Activated T-cell treated with anti-CD3 and anti-CD28 coated beads, Interleukin-2, amount 50 U/mL, for 72 hours (primary cell): Measurements from ENCODE around the gene TMEM266. TPM values are rescaled to one million over a fixed set of nuclear protein-coding genes. Genes with fewer than 3 reads are reported as not detected.
A peak's percentile ranks its signal among the peaks of the same experiment; 100 is the strongest.

Experiments used
- ATAC-seq, 2 donors: fragments of 150-1000 bp; cut with Tn5 transposase; replicated peaks in 1 of 2; 2 replicates each; pipeline ENCODE4 v1.10.0; 2021; ENCODE audit warnings: moderate library complexity in 2 of 2, mild to moderate bottlenecking in 1 of 2
- DNase-seq, 2 donors: peaks; one replicate each; pipeline ENCODE4 v3.0.0; 2021 to 2022; ENCODE audit warnings: mixed read lengths in 1 of 2
- H3K27ac Mint-ChIP-seq: one replicate; pipeline ENCODE4 v1.8.0; 2022; ENCODE audit warnings: mild to moderate bottlenecking, moderate library complexity, mixed read lengths
- H3K27me3 Mint-ChIP-seq: one replicate; pipeline ENCODE4 v1.8.0; 2022; ENCODE audit warnings: low read depth, mixed read lengths
- H3K36me3 Mint-ChIP-seq, 2 donors: one replicate each; pipeline ENCODE4 v1.8.0; 2022; ENCODE audit warnings: mixed read lengths in 2 of 2, mild to moderate bottlenecking in 1 of 2; ENCODE audit not compliant: insufficient read depth in 2 of 2
- H3K4me1 Mint-ChIP-seq: one replicate; pipeline ENCODE4 v1.8.0; 2022; ENCODE audit warnings: low read depth, mixed read lengths
- H3K4me3 Mint-ChIP-seq, 2 donors: one replicate each; pipeline ENCODE4 v1.8.0; 2022; ENCODE audit warnings: mild to moderate bottlenecking in 2 of 2, mixed read lengths in 2 of 2, moderate library complexity in 2 of 2
- H3K9me3 Mint-ChIP-seq, 2 donors: one replicate each; pipeline ENCODE4 v1.8.0; 2022; ENCODE audit warnings: mixed read lengths in 2 of 2
- total RNA-seq, 2 donors: library from RNA; stranded (reverse); gene quantifications; one replicate each; pipeline ENCODE4 v1.2.3, GENCODE V29; 2022

The TMEM266 gene
- total RNA-seq, 2 donors from 2014 or later: not detected

GRCh38 chr15:76190751-76191538, 131.2 kb downstream of the TMEM266 start:
- ATAC-seq (peak; percentile 87 to 92), DNase-seq (peak; percentile 80 to 81)
- no peaks in the 10 kb centered on the region for H3K9me3 Mint-ChIP-seq
- peaks cover 0 to 2% of the 10 kb centered on the region in 2 donors for H3K36me3 Mint-ChIP-seq
- peak overlapping the region; percentile 25 to 29 for H3K4me3 Mint-ChIP-seq
- H3K27ac Mint-ChIP-seq: no peak overlapping the region
- H3K27me3 Mint-ChIP-seq: peaks cover 59% of the 10 kb centered on the region
- H3K4me1 Mint-ChIP-seq: peaks cover 16% of the 10 kb centered on the region

GRCh38 chr15:76191539-76192244, 131.9 kb downstream of the TMEM266 start:
- no peak for DNase-seq
- no peak for ATAC-seq

GRCh38 chr15:76192715-76193114, 132.9 kb downstream of the TMEM266 start:
- Mint-ChIP-seq H3K4me3 (no peak overlapping the region), H3K9me3 (no peaks in the 10 kb centered on the region), H3K27me3 (peaks cover 44% of the 10 kb centered on the region), H3K36me3 (peaks cover 0 to 2% of the 10 kb centered on the region in 2 donors), H3K27ac (no peak overlapping the region), H3K4me1 (peaks cover 16% of the 10 kb centered on the region)
- DNase-seq: no peak
- ATAC-seq: no peak

More at GRCh38 chr15:76191539-76192244, 131.9 kb downstream of the TMEM266 start:
- H3K36me3 Mint-ChIP-seq: peaks cover 0 to 2% of the 10 kb centered on the region in 2 donors
- peaks cover 53% of the 10 kb centered on the region for H3K27me3 Mint-ChIP-seq
- peaks cover 16% of the 10 kb centered on the region for H3K4me1 Mint-ChIP-seq
- H3K27ac Mint-ChIP-seq: no peak overlapping the region
- H3K4me3 Mint-ChIP-seq: no peak overlapping the region
- no peaks in the 10 kb centered on the region for H3K9me3 Mint-ChIP-seq

- Mint-ChIP-seq H3K4me1 (peaks cover 16% of the 10 kb centered on the region), H3K27me3 (peaks cover 32% of the 10 kb centered on the region), H3K27ac (no peak overlapping the region), H3K36me3 (no peaks in the 10 kb centered on the region), H3K4me3 (no peak overlapping the region), H3K9me3 (no peaks in the 10 kb centered on the region)
- DNase-seq (no peak), ATAC-seq (no peak)
Measured at GRCh38 chr15:76193934-76194333, 134.1 kb downstream of the TMEM266 start.

- no peak overlapping the region for H3K4me3 Mint-ChIP-seq
- no peaks in the 10 kb centered on the region for H3K36me3 Mint-ChIP-seq
Measured at GRCh38 chr15:76195506-76196268, 135.9 kb downstream of the TMEM266 start.

GRCh38 chr15:76196269-76197231, 136.8 kb downstream of the TMEM266 start:
- H3K27ac Mint-ChIP-seq: no peak overlapping the region
- DNase-seq (no peak), ATAC-seq (no peak)
- H3K36me3 Mint-ChIP-seq: no peaks in the 10 kb centered on the region
- H3K4me3 Mint-ChIP-seq: no peak overlapping the region
- H3K9me3 Mint-ChIP-seq: no peaks in the 10 kb centered on the region
- H3K4me1 Mint-ChIP-seq: no peaks in the 10 kb centered on the region
- H3K27me3 Mint-ChIP-seq: peaks cover 10% of the 10 kb centered on the region

More at GRCh38 chr15:76195506-76196268, 135.9 kb downstream of the TMEM266 start:
- Mint-ChIP-seq H3K27ac (peak overlapping the region; percentile 12), H3K9me3 (no peaks in the 10 kb centered on the region), H3K27me3 (peaks cover 14% of the 10 kb centered on the region), H3K4me1 (peaks cover 8% of the 10 kb centered on the region)
- DNase-seq (no peak), ATAC-seq (no peak)

GRCh38 chr15:76197703-76198455, 138.1 kb downstream of the TMEM266 start:
- H3K4me3 Mint-ChIP-seq: no peak overlapping the region
- ATAC-seq (peak; percentile 14 to 25), DNase-seq (peak in 1 of 2 donors; percentile 8)

GRCh38 chr15:76198456-76199105, 138.8 kb downstream of the TMEM266 start:
- no peaks in the 10 kb centered on the region for H3K36me3 Mint-ChIP-seq
- DNase-seq: no peak
- ATAC-seq: no peak
- peak overlapping the region; percentile 52 for H3K27ac Mint-ChIP-seq
- no peak overlapping the region for H3K4me3 Mint-ChIP-seq
- H3K4me1 Mint-ChIP-seq: no peaks in the 10 kb centered on the region
- H3K9me3 Mint-ChIP-seq: no peaks in the 10 kb centered on the region
- peaks cover 10% of the 10 kb centered on the region for H3K27me3 Mint-ChIP-seq

More at GRCh38 chr15:76197703-76198455, 138.1 kb downstream of the TMEM266 start:
- Mint-ChIP-seq H3K9me3 (no peaks in the 10 kb centered on the region), H3K4me1 (no peaks in the 10 kb centered on the region), H3K27me3 (peaks cover 10% of the 10 kb centered on the region), H3K36me3 (no peaks in the 10 kb centered on the region), H3K27ac (no peak overlapping the region)

- Mint-ChIP-seq H3K4me3 (no peak overlapping the region), H3K27ac (no peak overlapping the region), H3K4me1 (no peaks in the 10 kb centered on the region), H3K36me3 (no peaks in the 10 kb centered on the region), H3K9me3 (no peaks in the 10 kb centered on the region), H3K27me3 (peaks cover 7% of the 10 kb centered on the region)
- DNase-seq: no peak
- ATAC-seq: no peak
Measured at GRCh38 chr15:76199106-76200082, 139.6 kb downstream of the TMEM266 start.

- H3K4me3 Mint-ChIP-seq: no peak overlapping the region
Measured at GRCh38 chr15:76200083-76200465, 140.3 kb downstream of the TMEM266 start.

More at GRCh38 chr15:76200083-76200465, 140.3 kb downstream of the TMEM266 start:
- H3K4me1 Mint-ChIP-seq: no peaks in the 10 kb centered on the region
- peaks cover under 1% of the 10 kb centered on the region for H3K27me3 Mint-ChIP-seq
- no peaks in the 10 kb centered on the region for H3K36me3 Mint-ChIP-seq
- no peak overlapping the region for H3K27ac Mint-ChIP-seq
- DNase-seq: no peak
- H3K9me3 Mint-ChIP-seq: no peaks in the 10 kb centered on the region
- no peak for ATAC-seq
